Tibial nerve (tissue), 4 donors: ENCODE measurements around the gene PRSS16. TPM values are rescaled to one million over a fixed set of nuclear protein-coding genes. Genes with fewer than 3 reads are reported as not detected.

ENCODE experiments used
- DNase-seq, 2 donors: peaks; one replicate each; pipeline ENCODE4 v3.0.0-alpha.2; 2019; ENCODE audit warnings: low spot score in 2 of 2
- H3K27ac ChIP-seq, 4 donors: fragments of 200-600 bp; sonication (generic) in 3 of 4; one replicate each; pipeline ENCODE4 v1.5.1; 2017 to 2019; ENCODE audit warnings: mild to moderate bottlenecking in 1 of 4
- H3K27me3 ChIP-seq, 2 donors: fragments of 200-600 bp; sonication (generic) in 1 of 2; one replicate each; pipeline versions ENCODE4 v1.5.1 to v1.6.0; 2017 to 2019
- H3K36me3 ChIP-seq, 3 donors: fragments of 200-600 bp; sonication (generic); one replicate each; pipeline ENCODE4 v1.5.1; 2018 to 2019
- H3K4me1 ChIP-seq, 4 donors: fragments of 200-600 bp; sonication (generic) in 3 of 4; one replicate each; pipeline ENCODE4 v1.5.1; 2017 to 2019
- H3K4me3 ChIP-seq, 4 donors: fragments of 200-600 bp; sonication (generic) in 3 of 4; one replicate each; pipeline ENCODE4 v1.5.1; 2017 to 2019; ENCODE audit warnings: mild to moderate bottlenecking in 1 of 4, moderate library complexity in 1 of 4
- H3K9me3 ChIP-seq, 4 donors: fragments of 200-600 bp; sonication (generic) in 3 of 4; one replicate each; pipeline ENCODE4 v1.5.1; 2017 to 2019
- EP300 ChIP-seq, 2 donors: sonication (generic); formaldehyde crosslinking; IDR thresholded peaks; one replicate each; pipeline ENCODE4 v1.6.1; 2017; ENCODE audit warnings: antibody characterized with exemption in 2 of 2, mild to moderate bottlenecking in 1 of 2
- POLR2A ChIP-seq, 2 donors: fragments of 450-650 bp; IDR thresholded peaks; one replicate each; pipeline ENCODE4 v1.6.1; 2017; ENCODE audit warnings: antibody characterized with exemption in 2 of 2, mild to moderate bottlenecking in 2 of 2, moderate library complexity in 2 of 2
- WGBS, 2 donors: methylation state at CpG; one replicate each; pipeline ENCODE4 v1.1.5; 2018; 5-methylcytosine and 5-hydroxymethylcytosine counted together
- total RNA-seq, 4 donors: library from RNA; depleted of rRNA; stranded (reverse); fragments of >200 nt; gene quantifications; one replicate each; pipeline ENCODE4 v1.1.0, GENCODE V29; 2016
- TF ChIP-seq, protein P1 (sequence below), 5 experiments: fragments of 200-600 bp in 3 of 5; fragments of 450-650 bp in 2 of 5; sonication (generic) in 3 of 5; IDR thresholded peaks; one replicate each; pipeline ENCODE4 v1.5.1; 2016 to 2019; ENCODE audit warnings: antibody characterized with exemption in 5 of 5, mild to moderate bottlenecking in 3 of 5, moderate library complexity in 2 of 5

PRSS16 gene
- total RNA-seq, 4 donors from 2014 or later = not detected

GRCh38 chr6:27286141-27286540 lies 38.6 kb downstream of the PRSS16 start:
- no peak for DNase-seq
- Histone ChIP-seq H3K9me3 (peaks cover 0 to 21% (median 0%) of the 10 kb centered on the region in 4 donors), H3K27ac (no peak overlapping the region), H3K27me3 (peaks cover 0 to 96% of the 10 kb centered on the region in 2 donors), H3K4me3 (no peak overlapping the region), H3K4me1 (peaks cover 0 to 7% (median 0%) of the 10 kb centered on the region in 4 donors), H3K36me3 (no peaks in the 10 kb centered on the region)
- WGBS, 2 donors = 91 to 95% methylated on average over 2 of the region's 2 CpGs
- TF ChIP-seq, protein P1, sequence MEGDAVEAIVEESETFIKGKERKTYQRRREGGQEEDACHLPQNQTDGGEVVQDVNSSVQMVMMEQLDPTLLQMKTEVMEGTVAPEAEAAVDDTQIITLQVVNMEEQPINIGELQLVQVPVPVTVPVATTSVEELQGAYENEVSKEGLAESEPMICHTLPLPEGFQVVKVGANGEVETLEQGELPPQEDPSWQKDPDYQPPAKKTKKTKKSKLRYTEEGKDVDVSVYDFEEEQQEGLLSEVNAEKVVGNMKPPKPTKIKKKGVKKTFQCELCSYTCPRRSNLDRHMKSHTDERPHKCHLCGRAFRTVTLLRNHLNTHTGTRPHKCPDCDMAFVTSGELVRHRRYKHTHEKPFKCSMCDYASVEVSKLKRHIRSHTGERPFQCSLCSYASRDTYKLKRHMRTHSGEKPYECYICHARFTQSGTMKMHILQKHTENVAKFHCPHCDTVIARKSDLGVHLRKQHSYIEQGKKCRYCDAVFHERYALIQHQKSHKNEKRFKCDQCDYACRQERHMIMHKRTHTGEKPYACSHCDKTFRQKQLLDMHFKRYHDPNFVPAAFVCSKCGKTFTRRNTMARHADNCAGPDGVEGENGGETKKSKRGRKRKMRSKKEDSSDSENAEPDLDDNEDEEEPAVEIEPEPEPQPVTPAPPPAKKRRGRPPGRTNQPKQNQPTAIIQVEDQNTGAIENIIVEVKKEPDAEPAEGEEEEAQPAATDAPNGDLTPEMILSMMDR (IDR thresholded peaks at IDR 0.05) = no peak
- no peak for TF ChIP-seq EP300 (IDR thresholded peaks at IDR 0.05)
- no peak for TF ChIP-seq POLR2A (IDR thresholded peaks at IDR 0.05)

GRCh38 chr6:27287751-27288135 lies 40.2 kb downstream of the PRSS16 start:
- WGBS, 2 donors = 6% methylated on average over 8 of the region's 8 CpGs
- H3K4me1 ChIP-seq = peaks cover 0 to 7% (median 0%) of the 10 kb centered on the region in 4 donors
- no peak for DNase-seq
- no peaks in the 10 kb centered on the region for H3K36me3 ChIP-seq
- TF ChIP-seq EP300 (IDR thresholded peaks at IDR 0.05) (no peak), POLR2A (IDR thresholded peaks at IDR 0.05) (no peak)
- TF ChIP-seq, protein P1 (IDR thresholded peaks at IDR 0.05) = no peak
- peaks cover 0 to 31% (median 0%) of the 10 kb centered on the region in 4 donors for H3K9me3 ChIP-seq
- H3K4me3 ChIP-seq = no peak overlapping the region
- H3K27me3 ChIP-seq = peaks cover 0 to 98% of the 10 kb centered on the region in 2 donors
- no peak overlapping the region for H3K27ac ChIP-seq

GRCh38 chr6:27288136-27289044 lies 40.9 kb downstream of the PRSS16 start:
- H3K4me3 ChIP-seq = no peak overlapping the region
- DNase-seq = no peak
- peaks cover 0 to 98% of the 10 kb centered on the region in 2 donors for H3K27me3 ChIP-seq
- 2 to 4% methylated on average over 33 of the region's 33 CpGs for WGBS, 2 donors
- H3K9me3 ChIP-seq = peaks cover 0 to 26% (median 0%) of the 10 kb centered on the region in 4 donors
- no peak overlapping the region for H3K27ac ChIP-seq
- TF ChIP-seq, protein P1 (IDR thresholded peaks at IDR 0.05) = no peak
- no peaks in the 10 kb centered on the region for H3K36me3 ChIP-seq
- peaks cover 0 to 7% (median 0%) of the 10 kb centered on the region in 4 donors for H3K4me1 ChIP-seq

DNA sequence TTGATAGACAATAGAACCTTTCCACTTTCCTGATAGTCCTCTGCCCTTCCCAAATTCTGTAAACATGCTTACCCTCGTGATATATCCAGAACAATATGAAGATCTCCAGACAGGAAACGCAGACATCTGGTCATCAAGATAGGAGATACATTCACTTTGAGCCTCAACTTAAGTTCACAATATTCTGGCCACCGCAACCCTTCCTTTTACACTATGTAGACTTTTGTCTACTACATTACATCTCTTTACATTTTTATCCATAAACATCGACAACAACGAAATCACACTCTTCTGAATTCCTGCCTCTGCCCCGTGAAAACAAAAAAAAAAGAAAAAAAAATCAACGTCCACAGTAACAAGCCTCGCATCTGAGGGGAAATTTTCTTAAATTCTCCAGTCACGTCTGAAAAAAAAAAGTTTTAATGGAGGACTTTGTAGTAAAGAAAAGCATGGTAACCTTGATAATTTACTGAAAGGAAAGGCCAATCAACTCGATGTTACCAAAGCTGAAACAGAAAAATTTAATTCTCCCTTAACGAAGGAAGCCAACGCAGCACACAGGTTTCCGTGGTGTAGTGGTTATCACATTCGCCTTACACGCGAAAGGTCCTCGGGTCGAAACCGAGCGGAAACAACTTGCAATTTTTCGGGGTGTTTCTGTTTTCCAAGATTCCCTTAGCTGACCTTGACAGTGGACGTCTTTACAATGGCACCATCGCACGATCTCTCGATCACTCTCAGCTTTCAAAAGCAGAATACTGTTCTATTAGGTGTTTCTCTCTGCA lies 42.8 kb downstream of the PRSS16 start:
- peaks cover 0 to 97% of the 10 kb centered on the region in 2 donors for H3K27me3 ChIP-seq
- H3K36me3 ChIP-seq = no peaks in the 10 kb centered on the region
- TF ChIP-seq, protein P1 (IDR thresholded peaks at IDR 0.05) = no peak
- TF ChIP-seq POLR2A (IDR thresholded peaks at IDR 0.05) = no peak
- no peak for TF ChIP-seq EP300 (IDR thresholded peaks at IDR 0.05)
- 5 to 6% methylated on average over 25 of the region's 25 CpGs for WGBS, 2 donors
- no peak overlapping the region for H3K27ac ChIP-seq
- no peak for DNase-seq
- peaks cover 0 to 7% (median 0%) of the 10 kb centered on the region in 4 donors for H3K4me1 ChIP-seq
- no peak overlapping the region for H3K4me3 ChIP-seq
- H3K9me3 ChIP-seq = peaks cover 0 to 23% (median 0%) of the 10 kb centered on the region in 4 donors
